ENCODE results near the gene COPS3. TPM values are rescaled to one million over a fixed set of nuclear protein-coding genes. Genes with fewer than 3 reads are reported as not detected.

COPS3 gene
- total RNA-seq, 1 donor from 2014 or later = 52.7 TPM

GRCh38 chr17:17196776-17197175 is 84.3 kb downstream of the COPS3 start:
- H3K27ac Mint-ChIP-seq (ENCODE audit: unreplicated experiment) = no peak overlapping the region
- H3K36me3 Mint-ChIP-seq (ENCODE audit: low read depth, unreplicated experiment) = peaks cover 3% of the 10 kb centered on the region
- H3K27me3 Mint-ChIP-seq (ENCODE audit: unreplicated experiment) = peaks cover 2% of the 10 kb centered on the region
- no peak overlapping the region for H3K4me3 Mint-ChIP-seq (ENCODE audit: unreplicated experiment)
- H3K4me1 Mint-ChIP-seq (ENCODE audit: unreplicated experiment) = no peaks in the 10 kb centered on the region
- H3K9me3 Mint-ChIP-seq (ENCODE audit: unreplicated experiment) = no peaks in the 10 kb centered on the region
- TF ChIP-seq, protein P1, sequence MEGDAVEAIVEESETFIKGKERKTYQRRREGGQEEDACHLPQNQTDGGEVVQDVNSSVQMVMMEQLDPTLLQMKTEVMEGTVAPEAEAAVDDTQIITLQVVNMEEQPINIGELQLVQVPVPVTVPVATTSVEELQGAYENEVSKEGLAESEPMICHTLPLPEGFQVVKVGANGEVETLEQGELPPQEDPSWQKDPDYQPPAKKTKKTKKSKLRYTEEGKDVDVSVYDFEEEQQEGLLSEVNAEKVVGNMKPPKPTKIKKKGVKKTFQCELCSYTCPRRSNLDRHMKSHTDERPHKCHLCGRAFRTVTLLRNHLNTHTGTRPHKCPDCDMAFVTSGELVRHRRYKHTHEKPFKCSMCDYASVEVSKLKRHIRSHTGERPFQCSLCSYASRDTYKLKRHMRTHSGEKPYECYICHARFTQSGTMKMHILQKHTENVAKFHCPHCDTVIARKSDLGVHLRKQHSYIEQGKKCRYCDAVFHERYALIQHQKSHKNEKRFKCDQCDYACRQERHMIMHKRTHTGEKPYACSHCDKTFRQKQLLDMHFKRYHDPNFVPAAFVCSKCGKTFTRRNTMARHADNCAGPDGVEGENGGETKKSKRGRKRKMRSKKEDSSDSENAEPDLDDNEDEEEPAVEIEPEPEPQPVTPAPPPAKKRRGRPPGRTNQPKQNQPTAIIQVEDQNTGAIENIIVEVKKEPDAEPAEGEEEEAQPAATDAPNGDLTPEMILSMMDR (IDR thresholded peaks at IDR 0.05; ENCODE audit: unreplicated experiment) = no peak
- no peak for DNase-seq (ENCODE audit: low spot score)

Other genes with a start within 250 kb of the COPS3 start
- gene MPRIP, start 238.8 kb downstream of the COPS3 start, total RNA-seq (ENCODE audit: unreplicated experiment) = 392 TPM
- gene PLD6, start 74.9 kb downstream of the COPS3 start, total RNA-seq (ENCODE audit: unreplicated experiment) = 0.21 TPM
- gene FLCN, start 44.1 kb downstream of the COPS3 start, total RNA-seq (ENCODE audit: unreplicated experiment) = 50.4 TPM
- gene NT5M, start 22.1 kb upstream of the COPS3 start, total RNA-seq (ENCODE audit: unreplicated experiment) = 5.8 TPM
- gene MED9, start 195.8 kb upstream of the COPS3 start, total RNA-seq (ENCODE audit: unreplicated experiment) = 14.2 TPM
- 0.31 TPM for gene RASD1, start 215.1 kb upstream of the COPS3 start, total RNA-seq (ENCODE audit: unreplicated experiment)